Urinary bladder (tissue), 4 donors: ENCODE results near the gene CDCA8. TPM values are rescaled to one million over a fixed set of nuclear protein-coding genes. Genes with fewer than 3 reads are reported as not detected.

Source experiments
- DNase-seq: peaks from one replicate; pipeline ENCODE4 v3.0.0-alpha.2; 2015; ENCODE audit errors: extremely low spot score
- H3K27ac ChIP-seq: one replicate; pipeline ENCODE4 v1.5.1; 2013; ENCODE audit warnings: low read depth, mild to moderate bottlenecking, moderate library complexity
- H3K36me3 ChIP-seq: one replicate; pipeline ENCODE4 v1.6.1; 2013; ENCODE audit warnings: mild to moderate bottlenecking, moderate library complexity; ENCODE audit not compliant: insufficient read depth
- H3K4me1 ChIP-seq: one replicate; pipeline ENCODE4 v1.6.1; 2013; ENCODE audit warnings: mild to moderate bottlenecking, moderate library complexity; ENCODE audit not compliant: insufficient read depth
- H3K4me3 ChIP-seq: one replicate; pipeline ENCODE4 v1.5.1; 2013; ENCODE audit warnings: low read depth, low read length
- WGBS: extraction: QIAGEN DNeasy Blood & Tissue Kit; methylation state at CpG from one replicate; pipeline ENCODE4 v1.1.7; 2013; 5-methylcytosine and 5-hydroxymethylcytosine counted together
- polyA plus RNA-seq: library from polyadenylated mRNA; stranded (reverse); fragments of 200-250 nt; gene quantifications from one replicate; pipeline ENCODE4 v1.2.3, GENCODE V29; 2013
- small RNA-seq: library from RNA; depleted of rRNA; stranded (forward); fragments of <200 nt; gene quantifications from one replicate; pipeline ENCODE3, GENCODE V24; 2014
- total RNA-seq: library from RNA; depleted of rRNA; stranded (reverse); fragments of >200 nt; gene quantifications from one replicate; pipeline ENCODE4 v1.2.3, GENCODE V29; 2014
- donor health status: healthy with polysubstance abuse.
- donor health status: healthy.

CDCA8 gene
- total and polyA plus RNA-seq, 2 donors, result 1.3 to 3.1 TPM

GRCh38 chr1:37741130-37741529 lies 48.8 kb downstream of the CDCA8 start:
- Histone ChIP-seq H3K4me1 (no peaks in the 10 kb centered on the region), H3K27ac (no peak overlapping the region), H3K36me3 (no peaks in the 10 kb centered on the region), H3K4me3 (no peak overlapping the region)
- WGBS, result 50% methylated on average over 9 of the region's 9 CpGs
- no peak for DNase-seq

GRCh38 chr1:37741662-37742061 lies 49.3 kb downstream of the CDCA8 start:
- 34% methylated on average over 6 of the region's 6 CpGs for WGBS
- Histone ChIP-seq H3K4me1 (no peaks in the 10 kb centered on the region), H3K36me3 (no peaks in the 10 kb centered on the region), H3K4me3 (no peak overlapping the region), H3K27ac (no peak overlapping the region)
- DNase-seq, result no peak

DNA sequence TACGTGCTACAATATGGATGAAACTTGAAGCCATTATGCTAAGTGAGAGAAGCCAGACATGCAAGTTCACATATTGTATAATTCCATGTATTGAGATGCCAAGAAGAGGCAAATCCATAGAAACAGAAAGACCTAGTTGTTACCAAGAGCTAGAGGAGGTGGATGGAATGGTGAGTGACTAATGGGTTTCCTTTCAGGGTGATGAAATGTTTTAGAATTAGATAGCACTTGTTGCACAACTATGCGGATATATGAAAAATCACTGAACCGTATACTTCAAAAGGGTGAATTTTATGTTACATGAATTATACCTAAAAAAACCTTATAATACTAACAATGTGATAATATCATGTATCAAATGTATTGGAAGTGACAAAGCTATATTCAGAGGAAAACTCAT lies 54.5 kb downstream of the CDCA8 start:
- DNase-seq, result no peak
- no peak overlapping the region for H3K27ac ChIP-seq
- H3K36me3 ChIP-seq, result no peaks in the 10 kb centered on the region
- H3K4me1 ChIP-seq, result no peaks in the 10 kb centered on the region
- 94% methylated on average over 3 of the region's 3 CpGs for WGBS
- no peak overlapping the region for H3K4me3 ChIP-seq

DNA sequence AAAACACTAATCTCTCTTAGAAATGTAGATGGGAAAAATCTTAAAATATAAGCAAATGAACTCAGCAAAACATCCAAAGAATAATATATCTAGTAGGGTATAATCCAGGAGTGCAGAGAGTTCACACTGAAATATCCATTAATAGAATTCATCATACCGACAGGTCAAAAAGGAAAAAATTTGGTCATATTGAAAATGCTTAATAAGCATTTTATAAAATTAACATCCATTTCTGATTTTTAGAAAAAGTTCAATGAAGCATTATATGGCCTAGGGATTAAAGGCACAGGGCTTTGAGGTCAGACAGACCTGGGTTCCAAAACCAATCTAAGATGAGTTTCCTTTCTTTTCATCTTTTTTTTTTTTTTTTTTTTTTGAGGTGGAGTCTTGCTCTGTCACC lies 56.2 kb downstream of the CDCA8 start:
- no peaks in the 10 kb centered on the region for H3K4me1 ChIP-seq
- no peak overlapping the region for H3K27ac ChIP-seq
- 90% methylated on average over 1 of the region's 1 CpG for WGBS
- H3K36me3 ChIP-seq, result no peaks in the 10 kb centered on the region
- no peak overlapping the region for H3K4me3 ChIP-seq
- no peak for DNase-seq

DNA sequence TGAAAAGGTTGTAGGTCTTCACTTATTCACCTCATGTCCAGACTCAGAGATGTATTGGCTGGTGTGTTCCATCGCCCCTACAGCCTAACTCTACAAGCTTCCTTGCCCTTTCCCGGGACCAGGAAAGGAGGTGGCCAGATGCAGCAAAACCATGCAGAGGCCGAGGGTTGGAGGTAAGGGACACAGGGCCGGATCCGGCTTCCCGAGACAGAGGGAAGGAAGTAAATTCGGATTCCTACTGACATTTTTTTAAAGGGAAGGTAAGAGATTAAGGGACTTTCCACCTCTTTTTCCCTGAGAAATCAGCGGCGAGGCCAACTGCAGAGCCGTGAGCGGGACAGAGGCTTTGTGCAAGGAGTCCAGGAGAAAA lies 59.9 kb downstream of the CDCA8 start:
- no peak for DNase-seq
- Histone ChIP-seq H3K36me3 (no peaks in the 10 kb centered on the region), H3K27ac (no peak overlapping the region), H3K4me1 (no peaks in the 10 kb centered on the region), H3K4me3 (peak overlapping the region; percentile 48)
- 24% methylated on average over 11 of the region's 11 CpGs for WGBS

DNA sequence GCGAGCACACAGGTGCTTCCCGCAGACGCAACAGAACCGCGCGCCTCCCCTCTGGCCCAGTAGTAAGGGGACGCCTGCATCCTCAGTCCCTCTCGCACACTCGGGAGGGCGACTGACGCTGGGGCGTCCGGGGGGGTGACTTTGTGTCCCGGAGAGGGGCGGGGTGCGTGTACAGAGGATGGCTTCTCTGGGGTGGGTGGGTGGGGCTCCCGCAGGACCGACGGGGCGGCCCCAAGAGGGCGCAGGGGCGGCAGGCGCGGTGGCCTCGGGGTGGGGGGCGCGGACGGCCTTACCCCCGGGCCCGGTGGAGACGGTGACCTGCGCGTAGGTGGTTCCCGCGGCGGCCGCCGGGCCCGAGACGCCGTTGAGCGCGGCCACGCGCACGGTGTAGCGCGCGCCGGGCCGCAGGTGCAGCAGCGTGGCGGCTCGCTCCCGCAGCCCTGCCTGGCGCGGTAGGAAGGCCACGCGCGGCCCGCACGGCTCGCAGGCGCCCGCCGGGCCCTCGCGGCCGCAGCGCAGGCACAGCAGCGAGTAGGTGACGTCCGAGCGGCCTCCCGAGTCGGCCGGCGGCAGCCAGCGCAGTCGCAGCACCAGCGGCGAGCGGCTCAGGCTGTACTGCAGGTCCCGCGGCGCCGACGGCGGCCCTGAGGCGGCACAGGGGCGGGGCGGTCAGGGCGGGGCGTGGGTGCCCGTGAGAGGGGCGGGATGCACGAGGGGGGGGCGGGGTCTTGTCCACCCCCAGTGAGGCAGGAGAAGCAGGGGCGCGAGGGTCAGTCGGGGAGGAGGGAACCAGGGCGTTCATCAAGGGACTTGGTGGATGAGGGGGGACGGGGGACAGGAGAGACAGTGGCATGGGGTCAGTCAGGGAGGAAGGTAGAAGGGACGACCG lies 60.5 kb downstream of the CDCA8 start:
- no peak overlapping the region for H3K27ac ChIP-seq
- no peak for DNase-seq
- H3K4me3 ChIP-seq, result peak overlapping the region; percentile 48
- no peaks in the 10 kb centered on the region for H3K36me3 ChIP-seq
- 2% methylated on average over 105 of the region's 105 CpGs for WGBS
- no peaks in the 10 kb centered on the region for H3K4me1 ChIP-seq

- H3K4me1 ChIP-seq, result no peaks in the 10 kb centered on the region
- no peaks in the 10 kb centered on the region for H3K36me3 ChIP-seq
- DNase-seq, result no peak
- H3K4me3 ChIP-seq, result peak overlapping the region; percentile 48
- H3K27ac ChIP-seq, result no peak overlapping the region
- 6% methylated on average over 52 of the region's 52 CpGs for WGBS
These were observed 61.4 kb downstream of the CDCA8 start for GRCh38 chr1:37753473-37754321.

GRCh38 chr1:37755290-37755689 lies 63.0 kb downstream of the CDCA8 start:
- no peak overlapping the region for H3K27ac ChIP-seq
- H3K36me3 ChIP-seq, result no peaks in the 10 kb centered on the region
- DNase-seq, result no peak
- H3K4me1 ChIP-seq, result no peaks in the 10 kb centered on the region
- WGBS, result 84% methylated on average over 1 of the region's 1 CpG
- H3K4me3 ChIP-seq, result no peak overlapping the region

- DNase-seq, result no peak
- no peak overlapping the region for H3K4me3 ChIP-seq
- H3K27ac ChIP-seq, result no peak overlapping the region
- WGBS, result 61% methylated on average over 4 of the region's 4 CpGs
- H3K4me1 ChIP-seq, result no peaks in the 10 kb centered on the region
- H3K36me3 ChIP-seq, result no peaks in the 10 kb centered on the region
These were observed 63.7 kb downstream of the CDCA8 start for GRCh38 chr1:37755951-37756560.

Small RNA genes lying within 50 kb of the gene (small RNA-seq; reads per million reads assigned to genes)
- gene RF00019, result not detected

Other genes starting within 250 kb of the CDCA8 start
- gene ZC3H12A, start 217.9 kb upstream of the CDCA8 start, total RNA-seq, result 4.2 TPM
- gene ZC3H12A, start 217.9 kb upstream of the CDCA8 start, polyA plus RNA-seq, result 10.9 TPM
- gene MEAF6, start 177.8 kb upstream of the CDCA8 start, total RNA-seq, result 62.5 TPM
- 65.5 TPM for gene MEAF6, start 177.8 kb upstream of the CDCA8 start, polyA plus RNA-seq
- 11.6 TPM for gene SNIP1, start 138.2 kb upstream of the CDCA8 start, total RNA-seq
- 7.8 TPM for gene SNIP1, start 138.2 kb upstream of the CDCA8 start, polyA plus RNA-seq
- 2.0 TPM for gene DNALI1, start 135.6 kb upstream of the CDCA8 start, total RNA-seq
- 8.8 TPM for gene DNALI1, start 135.6 kb upstream of the CDCA8 start, polyA plus RNA-seq
- gene GNL2, start 96.6 kb upstream of the CDCA8 start, total RNA-seq, result 68.2 TPM
- gene GNL2, start 96.6 kb upstream of the CDCA8 start, polyA plus RNA-seq, result 27.1 TPM
- gene RSPO1, start 57.6 kb upstream of the CDCA8 start, total RNA-seq, result 0.21 TPM
- 2.2 TPM for gene RSPO1, start 57.6 kb upstream of the CDCA8 start, polyA plus RNA-seq
- 0.05 TPM for gene EPHA10, start 72.6 kb downstream of the CDCA8 start, total RNA-seq
- gene EPHA10, start 72.6 kb downstream of the CDCA8 start, polyA plus RNA-seq, result 0.15 TPM
- gene MANEAL, start 101.3 kb downstream of the CDCA8 start, total RNA-seq, result 3.3 TPM
- 3.1 TPM for gene MANEAL, start 101.3 kb downstream of the CDCA8 start, polyA plus RNA-seq
- 10.0 TPM for gene C1orf122, start 115.3 kb downstream of the CDCA8 start, total RNA-seq
- gene C1orf122, start 115.3 kb downstream of the CDCA8 start, polyA plus RNA-seq, result 59.2 TPM
- 6.0 TPM for gene YRDC, start 115.7 kb downstream of the CDCA8 start, total RNA-seq
- gene YRDC, start 115.7 kb downstream of the CDCA8 start, polyA plus RNA-seq, result 15.0 TPM
- gene MTF1, start 167.1 kb downstream of the CDCA8 start, total RNA-seq, result 4.4 TPM
- gene MTF1, start 167.1 kb downstream of the CDCA8 start, polyA plus RNA-seq, result 5.6 TPM